ENCODE data around the gene CSTPP1. TPM values are rescaled to one million over a fixed set of nuclear protein-coding genes. Genes with fewer than 3 reads are reported as not detected.

The CSTPP1 gene
- polyA plus RNA-seq, 1 donor from 2014 or later = 46.4 TPM

DNA sequence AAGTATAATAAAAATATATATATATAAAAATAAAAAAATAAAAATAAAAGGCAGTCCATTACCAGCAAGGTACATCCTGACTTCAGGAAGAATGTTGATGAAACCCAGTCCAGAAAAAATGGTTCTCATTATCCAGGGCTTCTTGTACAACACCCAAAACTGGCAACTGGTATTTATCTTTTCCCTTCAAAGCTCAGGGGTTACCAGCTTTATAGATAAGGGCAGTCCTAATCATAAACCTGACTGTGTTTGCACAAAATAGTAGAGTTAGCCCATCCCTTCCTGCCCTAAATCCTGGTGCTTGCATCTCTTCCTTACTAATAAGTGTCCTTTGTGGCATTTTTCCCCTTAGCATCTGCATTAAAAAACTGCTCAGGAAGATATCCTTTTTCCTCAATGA lies 97.5 kb downstream of the CSTPP1 start:
- Histone ChIP-seq H3K36me3 (ENCODE audit: insufficient read depth, low read length) (no peaks in the 10 kb centered on the region), H2AFZ (ENCODE audit: low read depth, low read length) (no peak overlapping the region), H3K27ac (ENCODE audit: low read length) (no peak overlapping the region), H3K4me2 (ENCODE audit: low read length) (no peak overlapping the region), H3K4me3 (ENCODE audit: low read length) (no peak overlapping the region), H3K9ac (ENCODE audit: low read length) (no peak overlapping the region), H3K79me2 (replicated peaks; ENCODE audit: insufficient read depth, low read length) (no peaks in the 10 kb centered on the region), H4K20me1 (ENCODE audit: insufficient read depth) (no peaks in the 10 kb centered on the region), H3K9me2 (ENCODE audit: insufficient read depth, low read length) (no peaks in the 10 kb centered on the region), H3K27me3 (ENCODE audit: insufficient read depth, low read depth, low read length) (no peaks in the 10 kb centered on the region), H3F3A (ENCODE audit: insufficient read depth, low read length, poor library complexity, severe bottlenecking) (no peaks in the 10 kb centered on the region), H3K9me3 (ENCODE audit: low read length) (no peaks in the 10 kb centered on the region)
- no peak for TF ChIP-seq REST (IDR thresholded peaks at IDR 0.05; ENCODE audit: borderline replicate concordance)

- Histone ChIP-seq H3K9me3 (ENCODE audit: low read length) (no peaks in the 10 kb centered on the region), H2AFZ (ENCODE audit: low read depth, low read length) (no peak overlapping the region), H3K27me3 (ENCODE audit: insufficient read depth, low read depth, low read length) (no peaks in the 10 kb centered on the region), H3K4me3 (ENCODE audit: low read length) (no peak overlapping the region), H3K79me2 (replicated peaks; ENCODE audit: insufficient read depth, low read length) (no peaks in the 10 kb centered on the region), H3K36me3 (ENCODE audit: insufficient read depth, low read length) (no peaks in the 10 kb centered on the region), H3K9ac (ENCODE audit: low read length) (no peak overlapping the region), H3K9me2 (ENCODE audit: insufficient read depth, low read length) (no peaks in the 10 kb centered on the region), H3K4me2 (ENCODE audit: low read length) (no peak overlapping the region), H3F3A (ENCODE audit: insufficient read depth, low read length, poor library complexity, severe bottlenecking) (no peaks in the 10 kb centered on the region), H4K20me1 (ENCODE audit: insufficient read depth) (no peaks in the 10 kb centered on the region), H3K27ac (ENCODE audit: low read length) (no peak overlapping the region)
- TF ChIP-seq RAD21 (conservative IDR thresholded peaks at IDR 0.05) (no peak), EZH2 (IDR thresholded peaks at IDR 0.05; ENCODE audit: borderline replicate concordance, insufficient read depth, low read length, poor library complexity, severe bottlenecking) (no peak), POLR2AphosphoS5 (IDR thresholded peaks at IDR 0.05) (no peak), REST (IDR thresholded peaks at IDR 0.05; ENCODE audit: borderline replicate concordance) (no peak), MXI1 (conservative IDR thresholded peaks at IDR 0.05; ENCODE audit: poor library complexity, severe bottlenecking) (no peak), EP300 (conservative IDR thresholded peaks at IDR 0.05; ENCODE audit: poor library complexity, severe bottlenecking) (no peak), SMC3 (conservative IDR thresholded peaks at IDR 0.05; ENCODE audit: poor library complexity) (no peak), TAF1 (IDR thresholded peaks at IDR 0.05; ENCODE audit: low read depth) (no peak)
- TF ChIP-seq, protein P1, sequence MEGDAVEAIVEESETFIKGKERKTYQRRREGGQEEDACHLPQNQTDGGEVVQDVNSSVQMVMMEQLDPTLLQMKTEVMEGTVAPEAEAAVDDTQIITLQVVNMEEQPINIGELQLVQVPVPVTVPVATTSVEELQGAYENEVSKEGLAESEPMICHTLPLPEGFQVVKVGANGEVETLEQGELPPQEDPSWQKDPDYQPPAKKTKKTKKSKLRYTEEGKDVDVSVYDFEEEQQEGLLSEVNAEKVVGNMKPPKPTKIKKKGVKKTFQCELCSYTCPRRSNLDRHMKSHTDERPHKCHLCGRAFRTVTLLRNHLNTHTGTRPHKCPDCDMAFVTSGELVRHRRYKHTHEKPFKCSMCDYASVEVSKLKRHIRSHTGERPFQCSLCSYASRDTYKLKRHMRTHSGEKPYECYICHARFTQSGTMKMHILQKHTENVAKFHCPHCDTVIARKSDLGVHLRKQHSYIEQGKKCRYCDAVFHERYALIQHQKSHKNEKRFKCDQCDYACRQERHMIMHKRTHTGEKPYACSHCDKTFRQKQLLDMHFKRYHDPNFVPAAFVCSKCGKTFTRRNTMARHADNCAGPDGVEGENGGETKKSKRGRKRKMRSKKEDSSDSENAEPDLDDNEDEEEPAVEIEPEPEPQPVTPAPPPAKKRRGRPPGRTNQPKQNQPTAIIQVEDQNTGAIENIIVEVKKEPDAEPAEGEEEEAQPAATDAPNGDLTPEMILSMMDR (IDR thresholded peaks at IDR 0.05; ENCODE audit: poor library complexity, severe bottlenecking) = no peak
These were observed 98.5 kb downstream of the CSTPP1 start for GRCh38 chr11:47035108-47035507.
